SK-N-MC (cell line): Measurements from ENCODE around the gene PPRC1.
"Not testable (repeated sequence)": the region's sequence is repeated elsewhere in the genome, so short reads cannot be mapped to it uniquely, and the experiment has no call there.

ENCODE experiments used
- DNase-seq: peaks from one replicate; pipeline ENCODE4 v3.0.0-alpha.2; 2011; ENCODE audit warnings: low read depth, low spot score
- H3K27ac ChIP-seq: fragments of 200-600 bp; sonication (generic); 2 replicates; pipeline ENCODE4 v1.5.1; 2016; ENCODE audit warnings: mixed run types
- H3K36me3 ChIP-seq: fragments of 200-600 bp; sonication (generic); 2 replicates; pipeline ENCODE4 v1.6.1; 2017; ENCODE audit warnings: antibody characterized with exemption, low read length, mixed read lengths; ENCODE audit not compliant: insufficient read depth
- H3K4me3 ChIP-seq: fragments of 200-600 bp; sonication (generic); 2 replicates; pipeline ENCODE4 v1.5.1; 2016
- H3K9ac ChIP-seq: fragments of 200-600 bp; sonication (generic); 2 replicates; pipeline ENCODE4 v1.8.0; 2017; ENCODE audit warnings: mixed run types, mixed read lengths; ENCODE audit not compliant: insufficient read length
- H3K9me3 ChIP-seq: fragments of 200-600 bp; sonication (generic); 2 replicates; pipeline ENCODE4 v1.6.1; 2017; ENCODE audit warnings: low read depth, mild to moderate bottlenecking, antibody characterized with exemption, low read length, moderate library complexity, mixed read lengths
- EZH2 ChIP-seq: fragments of 200-600 bp; sonication (generic); IDR thresholded peaks from one replicate; pipeline ENCODE4 v1.6.1; 2017; ENCODE audit warnings: antibody characterized with exemption
- FOXP2 ChIP-seq: optimal IDR thresholded peaks from 2 replicates; pipeline ENCODE3; 2011; ENCODE audit warnings: mild to moderate bottlenecking, moderate library complexity; ENCODE audit not compliant: insufficient read depth; ENCODE audit errors: extremely low read length, control extremely low read depth
- POLR2AphosphoS5 ChIP-seq: IDR thresholded peaks from 2 replicates; pipeline ENCODE4 v1.6.1; 2012; ENCODE audit warnings: mild to moderate bottlenecking, low read depth, low read length, borderline replicate concordance

Gene PPRC1

DNA sequence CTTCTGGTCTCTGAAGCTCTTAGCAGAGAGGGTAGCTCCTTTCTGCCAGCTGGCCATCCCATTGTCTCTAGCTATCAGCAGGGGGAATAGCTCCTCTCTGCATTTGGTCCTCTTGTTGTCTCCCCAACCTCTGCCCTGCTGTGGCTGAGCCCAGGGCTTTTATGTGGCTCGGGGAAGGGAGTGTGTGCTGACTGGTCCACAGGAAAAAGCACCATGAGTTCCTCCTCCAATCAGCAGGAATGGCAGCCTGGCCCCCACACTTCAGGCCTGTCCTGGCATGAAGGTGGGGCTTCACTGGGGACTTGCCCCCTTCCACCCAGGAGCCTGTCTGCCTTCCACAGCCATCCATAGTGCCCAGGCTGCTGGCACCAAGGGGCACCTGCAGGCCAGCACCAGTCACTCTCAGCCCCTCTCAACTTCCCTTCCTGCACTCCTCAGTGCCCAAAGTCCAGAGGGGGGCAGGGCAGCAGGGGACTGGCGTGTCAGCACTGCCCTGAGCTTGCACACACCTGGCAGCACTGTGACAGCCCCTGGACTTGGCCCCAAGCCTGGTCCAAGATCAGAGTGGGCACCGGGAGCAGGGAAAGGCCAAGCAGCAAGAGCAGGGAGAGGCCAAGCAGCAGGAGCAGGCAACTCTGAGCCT lies 55.6 kb downstream of the PPRC1 start:
- Histone ChIP-seq H3K9me3 (no peaks in the 10 kb centered on the region), H3K36me3 (no peaks in the 10 kb centered on the region), H3K9ac (no peak overlapping the region), H3K27ac (no peak overlapping the region), H3K4me3 (no peak overlapping the region)
- no peak for TF ChIP-seq FOXP2
- no peak for TF ChIP-seq EZH2
- DNase-seq = no peak

DNA sequence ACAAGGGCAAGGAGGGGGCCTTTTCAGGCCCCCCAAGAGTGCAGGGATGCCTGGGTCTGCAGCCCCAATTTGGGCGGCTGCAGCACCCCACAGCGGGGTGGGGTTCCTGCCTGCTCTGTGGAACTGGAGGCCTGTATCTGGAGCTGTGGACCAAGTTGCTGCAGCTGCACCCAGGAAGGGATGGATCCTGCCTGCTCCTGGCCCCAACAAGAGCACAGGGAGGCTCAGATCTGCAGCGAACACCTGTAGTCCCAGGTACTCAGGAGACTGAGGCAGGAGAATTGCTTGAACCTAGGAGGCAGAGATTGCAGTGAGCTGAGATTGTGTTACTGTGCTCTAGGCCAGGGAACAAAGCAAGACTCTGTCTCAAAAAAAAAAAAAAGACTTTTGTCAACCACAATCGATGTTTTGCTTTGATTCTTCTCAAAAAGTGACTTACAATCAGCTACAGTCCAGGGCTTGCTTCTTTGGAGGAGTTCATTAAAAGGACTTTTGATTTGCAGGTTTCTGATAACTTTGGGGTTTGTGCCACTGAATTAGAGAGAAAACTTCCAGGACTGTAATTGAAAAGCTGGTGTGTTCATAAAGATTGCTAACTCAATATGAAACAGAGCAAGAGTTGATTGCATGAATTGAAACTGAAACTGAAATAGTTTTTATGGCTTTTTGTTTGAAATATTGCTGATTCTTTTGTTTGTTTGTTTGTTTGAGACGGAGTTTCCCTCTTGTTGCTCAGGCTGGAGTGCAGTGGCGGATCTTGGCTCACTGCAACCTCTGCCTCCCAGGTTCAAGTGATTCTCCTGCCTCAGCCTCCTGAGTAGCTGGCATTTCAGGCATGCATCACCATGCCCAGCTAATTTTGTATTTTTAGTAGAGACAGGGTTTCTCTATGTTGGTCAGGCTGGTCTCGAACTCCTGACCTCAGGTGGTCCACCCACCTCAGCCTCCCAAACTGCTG lies 56.4 kb downstream of the PPRC1 start:
- not testable (repeated sequence) for H3K9ac ChIP-seq, H3K9me3 ChIP-seq, H3K27ac ChIP-seq

DNA sequence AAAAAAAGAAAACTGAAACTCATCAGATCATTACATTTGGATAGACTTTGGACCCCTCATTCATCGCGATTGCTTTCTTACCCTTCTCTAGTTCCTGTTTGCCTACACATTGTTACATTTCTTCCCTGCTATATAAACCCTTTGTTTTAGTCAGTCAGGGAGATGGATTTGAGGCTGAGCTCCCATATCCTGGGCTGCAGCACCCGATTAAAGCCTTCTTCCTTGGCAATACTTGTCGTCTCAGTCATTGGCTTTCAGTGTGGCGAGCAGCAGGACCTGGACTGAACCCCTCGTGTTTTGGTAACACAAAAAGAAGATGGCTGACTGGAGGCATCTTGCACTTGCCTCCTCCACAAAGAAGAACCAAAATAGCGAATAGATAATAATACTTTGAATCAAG lies 59.1 kb downstream of the PPRC1 start:
- no peak overlapping the region for H3K9ac ChIP-seq
- DNase-seq = no peak
- H3K4me3 ChIP-seq = no peak overlapping the region
- H3K27ac ChIP-seq = no peak overlapping the region
- TF ChIP-seq EZH2 (no peak), POLR2AphosphoS5 (no peak), FOXP2 (no peak)
- H3K9me3 ChIP-seq = no peaks in the 10 kb centered on the region
- H3K36me3 ChIP-seq = no peaks in the 10 kb centered on the region

More for the DNA sequence above, 56.4 kb downstream of the PPRC1 start:
- not testable (repeated sequence) for H3K36me3 ChIP-seq, DNase-seq, H3K4me3 ChIP-seq

DNA sequence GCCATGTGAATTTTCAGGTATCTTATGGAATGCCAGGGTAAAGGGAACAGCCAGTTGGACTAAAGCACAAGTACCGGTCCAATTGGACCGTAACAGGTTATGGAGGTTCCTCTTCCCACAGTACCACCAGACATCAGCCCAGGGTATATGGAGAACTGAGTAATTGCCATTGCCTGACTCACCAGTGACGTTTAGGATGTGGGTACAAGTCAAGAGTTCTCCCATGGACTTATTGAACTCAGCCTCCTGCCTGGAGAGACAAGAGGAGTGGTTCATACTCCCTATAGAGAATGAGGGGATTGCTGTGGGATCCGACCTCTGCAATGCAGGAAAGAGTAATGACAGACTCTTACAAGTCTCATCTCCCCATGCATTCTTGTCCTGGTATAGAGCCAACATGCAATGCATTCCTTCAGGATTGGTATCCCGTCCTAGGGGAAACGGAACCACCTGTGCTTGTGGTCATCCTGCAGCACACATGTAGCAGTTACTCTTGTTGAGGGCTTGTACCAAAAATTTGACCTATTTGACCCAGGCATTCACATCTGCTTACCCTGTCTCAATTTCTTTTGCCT lies 62.5 kb downstream of the PPRC1 start:
- Histone ChIP-seq H3K9me3 (no peaks in the 10 kb centered on the region), H3K4me3 (no peak overlapping the region), H3K9ac (no peak overlapping the region), H3K27ac (no peak overlapping the region), H3K36me3 (no peaks in the 10 kb centered on the region)
- DNase-seq = no peak
- TF ChIP-seq POLR2AphosphoS5 (no peak), EZH2 (no peak), FOXP2 (no peak)

DNA sequence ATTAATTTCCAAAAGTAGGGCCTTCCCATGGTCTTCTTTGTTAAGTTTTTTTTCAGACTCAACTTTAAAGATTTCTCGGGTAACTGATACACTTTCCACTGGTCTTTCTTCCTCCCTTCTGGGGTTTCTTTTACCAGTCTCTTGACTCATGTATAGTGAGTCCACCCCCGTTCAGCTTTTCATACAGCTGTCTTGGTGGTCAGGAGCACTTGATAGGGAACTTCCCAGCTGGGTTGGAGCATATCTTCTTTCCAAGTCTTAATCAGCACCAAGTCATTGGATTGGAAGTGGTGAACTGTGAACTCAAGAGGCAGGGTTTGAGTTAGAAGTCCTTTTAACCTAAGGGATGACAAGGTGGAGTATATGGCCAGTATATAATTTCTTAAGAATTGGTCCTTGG lies 64.1 kb downstream of the PPRC1 start:
- TF ChIP-seq EZH2 (no peak), POLR2AphosphoS5 (no peak), FOXP2 (no peak)
- DNase-seq = no peak
- no peaks in the 10 kb centered on the region for H3K36me3 ChIP-seq

DNA sequence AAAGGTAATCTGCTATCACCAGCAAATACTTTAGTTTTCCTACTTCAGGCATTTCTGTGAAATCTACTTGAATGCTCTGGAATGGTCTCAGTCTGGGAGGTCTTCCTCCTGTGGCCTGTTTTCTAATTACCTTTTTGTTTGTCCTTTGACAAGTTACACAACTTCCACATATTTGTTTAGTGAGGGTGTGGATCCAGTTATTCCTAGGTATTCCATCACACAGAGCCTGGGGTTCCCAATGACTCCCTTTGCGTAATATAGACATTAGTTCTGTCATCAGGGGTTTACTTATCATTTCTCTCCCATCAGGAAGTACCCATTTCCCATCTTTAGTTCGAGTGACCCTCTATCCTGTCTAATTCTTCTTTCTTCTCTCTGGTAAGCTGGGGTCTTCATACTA lies 65.2 kb downstream of the PPRC1 start:
- TF ChIP-seq EZH2 (no peak), FOXP2 (no peak)
- H3K4me3 ChIP-seq = no peak overlapping the region
- no peaks in the 10 kb centered on the region for H3K36me3 ChIP-seq
- no peaks in the 10 kb centered on the region for H3K9me3 ChIP-seq
- H3K9ac ChIP-seq = no peak overlapping the region
- DNase-seq = no peak
- no peak overlapping the region for H3K27ac ChIP-seq

More for the DNA sequence above, 64.1 kb downstream of the PPRC1 start:
- Histone ChIP-seq H3K4me3 (no peak overlapping the region), H3K9ac (no peak overlapping the region), H3K27ac (no peak overlapping the region), H3K9me3 (no peaks in the 10 kb centered on the region)
